CD4-positive, alpha-beta T cell treated with Interleukin-12 subunit alpha and Interleukin-12 subunit beta, for 1 hour (primary cell): Measurements from ENCODE around the gene APLF.
A peak's percentile ranks its signal among the peaks of the same experiment; 100 is the strongest.
"Not testable (repeated sequence)": the region's sequence is repeated elsewhere in the genome, so short reads cannot be mapped to it uniquely, and the experiment has no call there.

ENCODE experiments used
- DNase-seq: peaks from one replicate; pipeline ENCODE4 v3.0.0-alpha.2; 2020

Gene APLF

DNA sequence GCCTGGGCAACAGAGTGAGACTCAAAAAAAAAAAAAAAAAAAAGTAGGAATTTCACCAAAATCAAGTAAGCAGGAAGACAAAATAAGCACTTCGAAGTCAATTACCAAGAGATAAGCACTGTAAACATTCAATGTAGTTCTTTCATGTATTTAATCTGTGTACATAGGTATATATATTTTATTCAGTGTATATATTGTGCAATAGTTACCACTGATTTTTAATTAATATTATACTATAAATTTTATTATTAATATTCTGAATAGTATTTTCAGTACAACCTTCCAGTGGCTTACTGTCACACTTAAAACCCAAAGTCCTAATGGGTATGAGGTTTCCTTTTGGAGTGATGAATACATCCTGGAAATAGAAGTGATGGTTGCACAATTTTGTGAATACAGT, 9.1 kb downstream of the APLF start:
- DNase-seq, result no peak

DNA sequence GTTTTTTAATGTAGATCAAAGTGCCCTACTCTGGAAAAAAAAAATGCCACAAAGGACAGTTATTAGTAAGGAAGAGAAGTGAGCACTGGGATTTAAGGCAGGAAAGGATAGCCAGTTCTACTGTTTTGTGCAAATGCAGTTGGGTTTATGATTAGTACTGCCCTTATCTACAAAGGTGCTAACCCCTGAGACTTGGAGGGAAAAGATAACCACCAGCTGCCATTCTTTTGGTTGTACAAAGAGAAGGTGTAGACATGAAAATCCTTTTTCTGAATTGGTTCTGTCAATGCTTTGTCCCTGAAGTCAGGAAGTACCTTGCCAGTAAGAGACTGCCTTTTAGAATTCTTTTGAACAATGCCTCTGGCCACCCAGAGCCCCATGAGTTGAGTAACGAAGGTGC, 11.3 kb downstream of the APLF start:
- no peak for DNase-seq

GRCh38 chr2:68482296-68482820, 15.0 kb downstream of the APLF start:
- DNase-seq, result no peak

GRCh38 chr2:68483011-68483410, 15.6 kb downstream of the APLF start:
- no peak for DNase-seq

- peak; percentile 43 for DNase-seq
These were observed 20.5 kb downstream of the APLF start for GRCh38 chr2:68487773-68488355.

DNA sequence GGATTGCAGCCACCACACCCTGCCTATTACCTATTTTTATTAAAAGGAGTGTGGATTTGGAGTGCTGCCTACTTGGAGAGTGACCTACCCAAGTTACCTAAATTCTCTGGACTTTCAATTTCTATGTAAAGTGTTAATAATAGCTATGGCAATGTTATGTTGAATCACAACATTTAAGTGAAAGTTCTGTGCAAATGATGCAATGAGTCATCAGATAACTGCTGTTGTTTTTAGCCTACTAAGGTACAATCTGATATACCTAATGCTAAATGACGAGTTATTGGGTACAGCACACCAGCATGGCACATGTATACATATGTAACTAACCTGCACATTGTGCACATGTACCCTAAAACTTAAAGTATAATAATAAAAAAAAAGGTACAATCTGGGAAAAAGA, 21.2 kb downstream of the APLF start:
- DNase-seq, result not testable (repeated sequence)

- no peak for DNase-seq
These were observed 21.9 kb downstream of the APLF start for GRCh38 chr2:68489282-68489681.

DNA sequence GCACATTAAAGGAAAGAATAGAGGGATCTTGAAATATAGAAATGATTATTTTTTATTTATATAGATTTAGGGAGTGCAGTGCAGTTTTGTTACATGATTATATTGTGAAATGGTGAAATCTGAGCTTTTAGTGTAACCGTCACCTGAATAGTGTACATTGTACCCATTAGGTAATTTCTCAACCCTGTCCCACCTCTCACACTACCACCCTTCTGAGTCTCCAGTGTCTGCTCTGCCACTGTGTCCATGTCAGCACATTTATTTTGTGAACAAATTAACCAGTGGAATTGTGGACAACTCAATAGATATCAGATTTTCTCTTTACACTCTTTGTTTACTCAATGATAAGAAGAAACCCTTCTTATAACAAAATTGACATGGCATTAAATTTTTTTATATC, 24.2 kb downstream of the APLF start:
- DNase-seq, result no peak

DNA sequence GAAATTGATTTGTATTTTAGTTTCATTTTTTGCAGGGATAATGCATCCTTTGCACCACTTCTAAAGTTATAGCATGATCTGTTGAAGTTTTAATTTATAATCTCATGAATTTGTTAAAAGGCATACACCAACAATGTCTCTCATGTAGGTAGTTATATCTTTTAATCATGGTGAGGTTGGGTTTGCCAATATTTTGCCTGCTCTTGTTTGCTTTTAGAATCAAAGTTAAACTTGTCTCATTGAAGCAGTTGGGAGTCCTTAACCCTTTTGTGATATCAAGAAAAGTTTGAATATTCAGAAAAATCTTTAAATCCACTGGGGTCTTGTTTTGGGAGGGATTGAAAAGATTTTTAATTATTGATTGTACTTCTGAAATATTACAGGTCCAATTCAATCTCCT, 31.7 kb downstream of the APLF start:
- no peak for DNase-seq

DNA sequence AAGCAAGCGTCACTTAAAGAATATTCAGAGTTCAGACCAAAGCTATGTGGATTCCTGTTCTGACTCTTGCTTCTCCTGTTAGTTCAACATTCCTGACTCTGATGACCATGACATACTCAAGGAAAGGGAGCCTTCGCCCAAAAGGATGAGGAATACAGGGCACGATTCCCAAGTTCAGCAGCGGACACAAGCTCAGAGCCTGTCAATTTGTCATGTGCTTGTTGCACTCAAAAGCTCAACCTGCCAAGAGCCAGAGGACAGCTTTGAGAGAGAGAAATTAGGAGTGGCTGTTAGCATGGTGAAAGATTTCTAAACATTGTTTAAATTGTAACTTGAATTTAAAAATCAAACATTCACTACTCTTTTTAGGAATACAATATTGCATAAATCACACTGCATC, 33.3 kb downstream of the APLF start:
- no peak for DNase-seq

GRCh38 chr2:68501768-68502167, 34.4 kb downstream of the APLF start:
- DNase-seq, result no peak

DNA sequence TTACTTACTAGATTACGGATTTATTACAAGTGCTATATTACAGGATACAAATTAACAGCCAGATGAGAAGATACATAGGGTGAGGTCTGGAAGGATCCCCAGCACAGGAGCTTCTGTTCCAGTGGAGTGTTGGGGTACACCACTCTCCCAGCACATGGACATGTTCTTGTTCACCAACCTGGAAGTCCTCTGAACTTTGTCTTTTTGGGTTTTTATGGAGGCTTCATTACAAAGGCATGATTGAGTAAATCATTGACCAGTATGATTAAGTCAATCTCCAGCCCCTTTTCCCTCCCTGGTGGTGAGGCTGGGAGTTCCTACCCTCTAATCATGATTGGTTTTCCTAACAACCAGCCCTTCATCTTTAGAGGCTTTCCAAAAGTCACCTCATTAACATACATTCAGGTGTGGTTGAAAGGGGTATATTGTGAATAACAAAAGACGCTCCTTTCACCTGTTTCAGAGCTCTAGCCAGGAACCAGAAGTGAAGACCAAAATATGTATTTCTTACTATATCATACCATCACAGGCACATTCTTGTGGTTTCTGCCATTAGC, 38.3 kb downstream of the APLF start:
- no peak for DNase-seq

DNA sequence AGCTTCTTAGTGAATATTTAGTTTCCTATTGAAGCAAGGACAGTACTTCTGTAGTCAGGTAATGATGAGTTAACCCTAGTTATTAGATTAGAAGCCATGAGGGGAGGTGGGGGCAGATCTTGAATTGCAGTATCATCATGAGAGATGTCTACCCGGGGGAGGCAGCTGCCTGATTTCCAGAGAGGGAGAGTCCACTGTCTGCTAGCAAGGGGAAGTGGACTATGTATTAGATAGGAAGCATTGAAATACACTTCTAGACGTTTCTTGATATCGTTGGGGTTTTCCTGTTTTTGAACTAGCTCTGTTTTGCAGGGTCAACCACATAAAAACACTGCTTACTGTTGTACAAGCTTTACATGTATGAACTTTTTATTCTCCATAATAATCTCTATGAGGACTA, 38.8 kb downstream of the APLF start:
- DNase-seq, result peak; percentile 14

- DNase-seq, result no peak
These were observed 44.9 kb downstream of the APLF start for GRCh38 chr2:68512326-68512725.

DNA sequence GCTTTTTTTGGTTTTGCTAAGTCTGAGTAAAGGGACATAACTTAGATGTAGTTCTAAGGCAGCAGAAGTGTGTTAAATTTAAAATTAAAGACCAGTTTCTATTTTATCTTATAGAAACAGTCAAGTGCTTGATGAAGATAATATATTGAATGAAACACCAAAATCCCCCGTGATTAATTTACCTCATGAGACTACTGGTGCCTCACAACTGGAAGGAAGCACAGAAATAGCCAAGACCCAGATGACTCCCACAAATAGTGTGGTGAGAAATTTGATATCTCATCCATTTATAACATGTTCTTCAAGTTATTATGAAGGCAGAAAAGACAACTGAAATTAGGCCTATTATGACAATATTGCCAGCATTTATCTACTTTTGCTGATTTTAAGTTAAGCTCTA, 45.6 kb downstream of the APLF start:
- no peak for DNase-seq

- DNase-seq, result no peak
These were observed 47.0 kb downstream of the APLF start for GRCh38 chr2:68514316-68514929.

DNA sequence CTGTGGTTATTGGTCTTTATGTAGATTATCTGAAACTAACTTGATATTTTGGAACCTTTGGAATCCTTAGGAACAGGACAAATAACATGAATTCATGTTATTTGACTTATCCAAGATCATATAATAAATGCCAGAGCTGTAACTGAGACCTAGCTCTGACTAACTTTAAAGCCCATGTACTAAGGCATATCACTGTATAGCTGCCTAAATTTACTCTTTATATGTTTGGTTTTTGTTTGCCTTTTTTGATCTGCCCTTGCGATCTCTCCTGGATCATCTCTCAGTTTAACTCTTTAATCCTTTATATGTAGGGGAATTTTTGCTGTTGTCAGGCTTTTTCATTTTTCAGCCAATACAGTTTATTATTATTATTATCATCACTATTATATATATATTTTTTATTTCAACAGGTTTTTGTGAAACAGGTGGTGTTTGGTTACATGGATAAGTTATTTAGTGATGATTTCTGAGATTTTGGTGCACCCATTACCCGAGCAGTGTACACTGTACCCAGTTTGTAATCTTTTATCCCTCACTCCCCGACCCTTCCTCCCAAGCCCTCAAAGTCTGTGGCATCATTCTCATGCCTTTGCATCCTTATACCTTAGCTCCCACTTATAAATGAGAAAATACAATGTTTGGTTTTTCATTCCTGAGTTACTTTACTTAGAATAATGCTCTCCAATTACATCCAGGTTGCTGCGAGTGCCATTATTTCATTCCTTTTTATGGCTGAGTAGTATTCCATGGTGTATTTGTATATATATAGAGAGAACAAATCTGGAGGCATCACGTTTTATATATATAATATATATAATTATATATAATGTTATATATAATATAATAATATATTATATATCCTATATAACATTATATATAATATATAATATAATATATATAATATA, 48.9 kb downstream of the APLF start:
- DNase-seq, result no peak

- DNase-seq, result no peak
These were observed 51.9 kb downstream of the APLF start for GRCh38 chr2:68519236-68519635.

DNA sequence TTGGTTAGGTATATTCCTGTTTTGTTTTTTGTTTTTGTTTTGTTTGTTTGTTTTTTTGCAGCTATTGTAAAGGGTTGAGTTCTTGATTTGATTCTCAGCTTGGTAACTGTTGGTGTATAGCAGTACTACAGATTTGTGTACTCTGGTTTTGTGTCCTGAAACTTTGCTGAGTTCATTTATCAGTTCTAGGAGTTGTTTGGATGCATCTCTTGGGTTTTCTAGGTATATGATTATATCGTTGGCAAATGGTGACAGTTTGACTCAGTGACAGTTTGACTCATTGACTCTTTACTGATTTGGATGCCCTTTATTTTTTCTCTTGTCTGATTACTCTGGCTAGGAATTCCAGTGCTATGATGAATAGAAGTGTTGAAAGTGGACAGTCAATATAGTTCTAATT, 53.7 kb downstream of the APLF start:
- no peak for DNase-seq

DNA sequence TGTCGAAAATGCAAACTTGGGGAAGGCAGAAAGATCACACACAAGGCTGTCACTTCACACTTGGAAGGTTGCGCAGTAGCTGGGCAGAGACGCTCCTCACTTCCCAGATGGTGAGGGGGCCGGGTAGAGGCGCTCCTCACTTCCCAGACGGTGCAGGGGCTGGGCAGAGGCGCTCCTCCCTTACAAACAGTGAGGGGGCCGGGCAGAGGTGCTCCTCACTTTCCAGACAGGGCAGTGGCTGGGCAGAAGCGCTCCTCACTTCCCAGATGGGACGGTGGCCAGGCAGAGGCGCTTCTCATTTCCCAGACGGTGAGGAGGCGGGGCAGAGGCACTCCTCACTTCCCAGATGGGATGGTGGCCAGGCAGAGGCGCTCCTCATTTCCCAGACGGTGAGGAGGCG, 59.6 kb downstream of the APLF start:
- not testable (repeated sequence) for DNase-seq

- DNase-seq, result not testable (repeated sequence)
These were observed 60.1 kb downstream of the APLF start for GRCh38 chr2:68527343-68528081.

- not testable (repeated sequence) for DNase-seq
These were observed 61.8 kb downstream of the APLF start for GRCh38 chr2:68529156-68529555.

DNA sequence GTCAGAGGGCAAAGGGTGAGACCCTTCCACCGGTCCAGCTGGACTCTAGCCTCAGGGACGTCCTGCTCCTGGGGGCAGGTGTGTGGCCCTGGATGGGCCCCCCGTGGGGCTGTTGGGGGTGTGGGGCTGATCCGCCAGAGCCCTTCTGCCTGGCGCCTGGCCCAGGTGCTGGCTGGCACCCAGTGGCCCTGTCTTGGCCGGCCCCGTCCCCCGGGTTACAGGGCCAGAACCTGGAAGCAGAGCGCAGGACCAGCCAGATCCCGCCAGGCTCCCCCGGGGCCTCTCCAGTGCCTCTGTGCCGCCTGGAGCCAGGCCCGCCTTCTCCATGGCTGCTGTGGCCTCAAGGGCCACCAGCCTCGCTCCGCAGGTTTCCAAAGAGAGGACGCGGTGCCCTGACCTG, 62.3 kb downstream of the APLF start:
- not testable (repeated sequence) for DNase-seq
